CD14-positive monocyte (primary cell): ENCODE data around the gene TSHZ2. TPM values are rescaled to one million over a fixed set of nuclear protein-coding genes. Genes with fewer than 3 reads are reported as not detected.

ENCODE experiments used
- DNase-seq, 3 donors: peaks; one replicate each; pipeline ENCODE4 v3.0.0-alpha.2; 2011 to 2022
- H2AFZ ChIP-seq: 2 replicates; pipeline ENCODE4 v1.6.0; 2012; ENCODE audit warnings: mild to moderate bottlenecking, low read depth, low read length, inconsistent platforms; ENCODE audit not compliant: insufficient read depth, poor library complexity, severe bottlenecking
- H3K27ac ChIP-seq, 2 donors: 1 replicate in 1 of 2; 2 replicates in 1 of 2; pipeline ENCODE4 v1.5.1; 2012 to 2013; ENCODE audit warnings: low read length in 2 of 2, control low read depth in 1 of 2, inconsistent platforms in 1 of 2, low read depth in 1 of 2, mild to moderate bottlenecking in 1 of 2
- H3K27me3 ChIP-seq, 2 donors: one replicate each; pipeline versions ENCODE4 v1.6.0 to v1.6.1; 2011 to 2013; ENCODE audit warnings: low read length in 2 of 2; ENCODE audit not compliant: control insufficient read depth in 2 of 2, insufficient read depth in 2 of 2
- H3K36me3 ChIP-seq, 2 donors: replicated peaks in 1 of 2; 1 replicate in 1 of 2; 2 replicates in 1 of 2; pipeline versions ENCODE4 v1.5.1 to v1.6.1; 2012 to 2013; ENCODE audit warnings: low read length in 2 of 2, control low read depth in 1 of 2, inconsistent platforms in 1 of 2, mild to moderate bottlenecking in 1 of 2; ENCODE audit not compliant: insufficient read depth in 2 of 2, control insufficient read depth in 1 of 2
- H3K4me1 ChIP-seq, 2 donors: 1 replicate in 1 of 2; 2 replicates in 1 of 2; pipeline versions ENCODE4 v1.5.1 to v1.6.1; 2012 to 2013; ENCODE audit warnings: low read length in 2 of 2, control low read depth in 1 of 2, inconsistent platforms in 1 of 2, mild to moderate bottlenecking in 1 of 2, moderate library complexity in 1 of 2; ENCODE audit not compliant: insufficient read depth in 2 of 2, control insufficient read depth in 1 of 2
- H3K4me2 ChIP-seq: replicated peaks from 2 replicates; pipeline ENCODE3; 2012; ENCODE audit warnings: low read length, moderate library complexity, mild to moderate bottlenecking; ENCODE audit not compliant: poor library complexity, severe bottlenecking; ENCODE audit errors: extremely low read depth
- H3K4me3 ChIP-seq, 3 experiments: fragments of 200-600 bp in 1 of 3; sonication (generic) in 1 of 3; replicated peaks in 1 of 3; 1 replicate in 2 of 3; 2 replicates in 1 of 3; pipeline ENCODE4 v1.5.1; 2011 to 2013; ENCODE audit warnings: low read length in 3 of 3, mild to moderate bottlenecking in 3 of 3, control low read depth in 2 of 3, low read depth in 2 of 3, inconsistent platforms in 1 of 3, moderate library complexity in 1 of 3
- H3K79me2 ChIP-seq: 2 replicates; pipeline ENCODE4 v1.6.0; 2012; ENCODE audit warnings: mild to moderate bottlenecking, control low read depth, inconsistent platforms, low read length, moderate library complexity; ENCODE audit not compliant: insufficient read depth
- H3K9ac ChIP-seq: 2 replicates; pipeline ENCODE4 v1.6.0; 2017; ENCODE audit warnings: low read length, mild to moderate bottlenecking; ENCODE audit not compliant: insufficient read depth, poor library complexity, severe bottlenecking
- H3K9me3 ChIP-seq, 2 donors: replicated peaks in 1 of 2; 1 replicate in 1 of 2; 2 replicates in 1 of 2; pipeline versions ENCODE4 v1.5.1 to v1.6.1; 2012 to 2013; ENCODE audit warnings: low read length in 2 of 2, control low read depth in 1 of 2; ENCODE audit not compliant: control insufficient read depth in 1 of 2, insufficient read depth in 1 of 2
- H4K20me1 ChIP-seq: 2 replicates; pipeline ENCODE4 v1.6.0; 2012; ENCODE audit warnings: mild to moderate bottlenecking, low read length, control low read depth, moderate library complexity; ENCODE audit not compliant: insufficient read depth
- H3K27ac Mint-ChIP-seq, 7 donors: one replicate each; pipeline ENCODE4 v1.8.0; 2020; ENCODE audit warnings: mild to moderate bottlenecking in 7 of 7, mixed read lengths in 7 of 7, moderate library complexity in 6 of 7, inconsistent platforms in 2 of 7
- H3K27me3 Mint-ChIP-seq, 3 donors: one replicate each; pipeline ENCODE4 v1.8.0; 2021 to 2022; ENCODE audit warnings: low read depth in 3 of 3, mild to moderate bottlenecking in 3 of 3, mixed read lengths in 3 of 3, moderate library complexity in 3 of 3, inconsistent platforms in 1 of 3
- H3K36me3 Mint-ChIP-seq, 2 donors: one replicate each; pipeline ENCODE4 v1.8.0; 2020; ENCODE audit warnings: mixed read lengths in 2 of 2, inconsistent platforms in 1 of 2, mild to moderate bottlenecking in 1 of 2
- H3K4me1 Mint-ChIP-seq: one replicate; pipeline ENCODE4 v1.8.0; 2020; ENCODE audit warnings: mild to moderate bottlenecking, mixed read lengths
- H3K4me3 Mint-ChIP-seq, 2 donors: one replicate each; pipeline ENCODE4 v1.8.0; 2020; ENCODE audit warnings: mild to moderate bottlenecking in 2 of 2, mixed read lengths in 2 of 2, moderate library complexity in 1 of 2
- H3K9me3 Mint-ChIP-seq, 7 donors: one replicate each; pipeline ENCODE4 v1.8.0; 2020 to 2022; ENCODE audit warnings: mixed read lengths in 7 of 7, mild to moderate bottlenecking in 6 of 7, moderate library complexity in 6 of 7, inconsistent platforms in 2 of 7
- WGBS: methylation state at CpG from one replicate; pipeline ENCODE4 v1.1.5; 2013; ENCODE audit warnings: missing lambda C conversion rate; ENCODE audit not compliant: insufficient coverage; 5-methylcytosine and 5-hydroxymethylcytosine counted together
- intact Hi-C, 2 donors: fragments of 100-400 bp; cut with micrococcal nuclease; formaldehyde crosslinking; loops; one replicate each; pipeline versions ENCODE4 v1.15.0 to v1.15.1; 2023
- polyA plus RNA-seq, 3 donors: library from polyadenylated mRNA; depleted of rRNA in 1 of 3; unstranded in 2 of 3; stranded (reverse) in 1 of 3; fragments of 300-500 nt in 2 of 3; fragments of >200 nt in 1 of 3; fragmentation: Illumina TruSeq in 2 of 3; gene quantifications; 1 replicate in 2 of 3; 2 replicates in 1 of 3; pipeline ENCODE4 v1.2.3, GENCODE V29; 2012 to 2021
- TF ChIP-seq, protein P1 (sequence below): fragments of 200-600 bp; IDR thresholded peaks from one replicate; pipeline ENCODE4 v1.8.0; 2022; ENCODE audit warnings: antibody characterized with exemption, mild to moderate bottlenecking

TSHZ2 gene
- polyA plus RNA-seq, 3 donors: not detected

- Histone ChIP-seq H3K9me3 (peaks cover 0 to 4% of the 10 kb centered on the region in 2 donors), H3K27me3 (no peaks in the 10 kb centered on the region), H3K4me1 (no peaks in the 10 kb centered on the region), H3K4me3 (no peak overlapping the region), H3K4me2 (no peak overlapping the region), H3K9ac (no peak overlapping the region), H3K27ac (no peak overlapping the region), H4K20me1 (no peaks in the 10 kb centered on the region), H2AFZ (no peak overlapping the region), H3K36me3 (no peaks in the 10 kb centered on the region), H3K79me2 (no peaks in the 10 kb centered on the region)
- TF ChIP-seq, protein P1, sequence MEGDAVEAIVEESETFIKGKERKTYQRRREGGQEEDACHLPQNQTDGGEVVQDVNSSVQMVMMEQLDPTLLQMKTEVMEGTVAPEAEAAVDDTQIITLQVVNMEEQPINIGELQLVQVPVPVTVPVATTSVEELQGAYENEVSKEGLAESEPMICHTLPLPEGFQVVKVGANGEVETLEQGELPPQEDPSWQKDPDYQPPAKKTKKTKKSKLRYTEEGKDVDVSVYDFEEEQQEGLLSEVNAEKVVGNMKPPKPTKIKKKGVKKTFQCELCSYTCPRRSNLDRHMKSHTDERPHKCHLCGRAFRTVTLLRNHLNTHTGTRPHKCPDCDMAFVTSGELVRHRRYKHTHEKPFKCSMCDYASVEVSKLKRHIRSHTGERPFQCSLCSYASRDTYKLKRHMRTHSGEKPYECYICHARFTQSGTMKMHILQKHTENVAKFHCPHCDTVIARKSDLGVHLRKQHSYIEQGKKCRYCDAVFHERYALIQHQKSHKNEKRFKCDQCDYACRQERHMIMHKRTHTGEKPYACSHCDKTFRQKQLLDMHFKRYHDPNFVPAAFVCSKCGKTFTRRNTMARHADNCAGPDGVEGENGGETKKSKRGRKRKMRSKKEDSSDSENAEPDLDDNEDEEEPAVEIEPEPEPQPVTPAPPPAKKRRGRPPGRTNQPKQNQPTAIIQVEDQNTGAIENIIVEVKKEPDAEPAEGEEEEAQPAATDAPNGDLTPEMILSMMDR: no peak
- intact Hi-C loops: no loop called here
- Mint-ChIP-seq H3K4me1 (no peaks in the 10 kb centered on the region), H3K36me3 (no peaks in the 10 kb centered on the region), H3K4me3 (no peak overlapping the region), H3K27me3 (peaks cover 2 to 3% (median 2%) of the 10 kb centered on the region in 3 donors), H3K9me3 (peaks cover 0 to 9% (median 6%) of the 10 kb centered on the region in 7 donors), H3K27ac (no peak overlapping the region)
- no peak for DNase-seq
These were observed 528.5 kb downstream of the TSHZ2 start for GRCh38 chr20:53500651-53501050.

GRCh38 chr20:53502820-53503219 is 530.7 kb downstream of the TSHZ2 start:
- H3K27ac Mint-ChIP-seq: no peak overlapping the region
- H3K36me3 Mint-ChIP-seq: no peaks in the 10 kb centered on the region
- Histone ChIP-seq H3K4me1 (no peaks in the 10 kb centered on the region), H3K9me3 (peaks cover 0 to 4% of the 10 kb centered on the region in 2 donors), H3K4me2 (no peak overlapping the region), H2AFZ (no peak overlapping the region), H3K9ac (no peak overlapping the region), H3K4me3 (no peak overlapping the region), H3K27ac (no peak overlapping the region), H4K20me1 (no peaks in the 10 kb centered on the region), H3K27me3 (no peaks in the 10 kb centered on the region), H3K36me3 (no peaks in the 10 kb centered on the region), H3K79me2 (no peaks in the 10 kb centered on the region)
- H3K27me3 Mint-ChIP-seq: peaks cover 0 to 2% (median 2%) of the 10 kb centered on the region in 3 donors
- no peaks in the 10 kb centered on the region for H3K4me1 Mint-ChIP-seq
- 87% methylated on average over 4 of the region's 4 CpGs for WGBS
- intact Hi-C loops: no loop called here
- DNase-seq: no peak
- peaks cover 0 to 7% (median 4%) of the 10 kb centered on the region in 7 donors for H3K9me3 Mint-ChIP-seq
- no peak overlapping the region for H3K4me3 Mint-ChIP-seq
- TF ChIP-seq, protein P1: no peak
